Measurements from ENCODE around the gene ATP2C2.
"Not testable (repeated sequence)": the region's sequence is repeated elsewhere in the genome, so short reads cannot be mapped to it uniquely, and the experiment has no call there.

The ATP2C2 gene

DNA sequence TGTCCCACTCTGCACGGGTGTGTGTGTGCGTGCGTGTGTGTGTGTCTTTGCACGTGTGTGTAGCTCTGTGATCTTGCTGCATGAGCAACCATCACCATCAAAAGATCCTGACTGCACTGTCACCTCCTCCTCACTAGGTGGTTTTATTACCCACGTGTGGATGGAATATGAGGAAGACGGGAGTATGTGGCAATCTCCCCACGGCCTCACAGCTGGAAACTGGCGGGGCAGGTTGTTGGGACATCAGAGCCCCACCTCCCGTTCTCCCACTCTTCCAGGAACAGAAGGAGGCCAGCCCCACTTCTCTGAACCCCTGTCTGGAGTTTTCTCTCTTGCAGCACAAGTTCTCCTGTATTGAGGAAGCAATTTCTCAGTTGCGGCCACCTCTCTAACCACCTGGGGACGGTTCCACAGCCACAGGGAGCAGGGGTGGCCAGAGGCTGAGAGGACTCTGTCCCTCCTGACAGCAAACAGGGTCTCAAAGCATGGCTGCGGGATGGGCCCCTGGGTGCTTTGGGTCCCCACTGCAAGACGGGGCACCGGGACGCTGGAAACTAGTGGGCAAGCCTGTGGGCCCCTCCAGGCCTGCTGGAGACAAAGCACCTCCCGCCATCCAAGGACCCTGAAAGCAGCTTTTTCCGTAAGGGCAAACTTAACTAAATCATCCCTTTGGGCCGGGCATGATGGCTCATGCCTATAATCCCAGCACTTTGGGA, 27.9 kb upstream of the ATP2C2 start:
- H2AFZ ChIP-seq (ENCODE audit: low read length) = no peak overlapping the region
- H3K9ac ChIP-seq (ENCODE audit: low read length) = no peak overlapping the region
- no peaks in the 10 kb centered on the region for H3K9me2 ChIP-seq (ENCODE audit: low read depth, low read length)
- 0 out of 2 replicates have a peak, but pooled peaks cover 4% of the 10 kb centered on the region for H3K27me3 ChIP-seq (ENCODE audit: insufficient read depth, low read length)
- H3K27ac ChIP-seq (ENCODE audit: low read depth, low read length, poor library complexity, severe bottlenecking) = no peak overlapping the region
- H3K4me2 ChIP-seq (ENCODE audit: low read length) = no peak overlapping the region
- H3F3A ChIP-seq (ENCODE audit: insufficient read depth, low read length) = no peaks in the 10 kb centered on the region
- H3K79me2 ChIP-seq (ENCODE audit: insufficient read depth, low read length) = no peaks in the 10 kb centered on the region
- TF ChIP-seq, protein P1, sequence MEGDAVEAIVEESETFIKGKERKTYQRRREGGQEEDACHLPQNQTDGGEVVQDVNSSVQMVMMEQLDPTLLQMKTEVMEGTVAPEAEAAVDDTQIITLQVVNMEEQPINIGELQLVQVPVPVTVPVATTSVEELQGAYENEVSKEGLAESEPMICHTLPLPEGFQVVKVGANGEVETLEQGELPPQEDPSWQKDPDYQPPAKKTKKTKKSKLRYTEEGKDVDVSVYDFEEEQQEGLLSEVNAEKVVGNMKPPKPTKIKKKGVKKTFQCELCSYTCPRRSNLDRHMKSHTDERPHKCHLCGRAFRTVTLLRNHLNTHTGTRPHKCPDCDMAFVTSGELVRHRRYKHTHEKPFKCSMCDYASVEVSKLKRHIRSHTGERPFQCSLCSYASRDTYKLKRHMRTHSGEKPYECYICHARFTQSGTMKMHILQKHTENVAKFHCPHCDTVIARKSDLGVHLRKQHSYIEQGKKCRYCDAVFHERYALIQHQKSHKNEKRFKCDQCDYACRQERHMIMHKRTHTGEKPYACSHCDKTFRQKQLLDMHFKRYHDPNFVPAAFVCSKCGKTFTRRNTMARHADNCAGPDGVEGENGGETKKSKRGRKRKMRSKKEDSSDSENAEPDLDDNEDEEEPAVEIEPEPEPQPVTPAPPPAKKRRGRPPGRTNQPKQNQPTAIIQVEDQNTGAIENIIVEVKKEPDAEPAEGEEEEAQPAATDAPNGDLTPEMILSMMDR (IDR thresholded peaks at IDR 0.05; ENCODE audit: low read length) = no peak
- no peak for TF ChIP-seq EZH2 (IDR thresholded peaks at IDR 0.05; ENCODE audit: borderline replicate concordance, low read length)
- H3K36me3 ChIP-seq (ENCODE audit: insufficient read depth, low read length) = no peaks in the 10 kb centered on the region
- H4K20me1 ChIP-seq (ENCODE audit: insufficient read depth, low read length) = no peaks in the 10 kb centered on the region
- 0 out of 2 replicates have a peak, but pooled peaks cover 3% of the 10 kb centered on the region for H3K9me3 ChIP-seq (ENCODE audit: low read length)
- no peaks in the 10 kb centered on the region for H3K4me1 ChIP-seq (ENCODE audit: insufficient read depth, low read length, severe bottlenecking)
- H3K4me3 ChIP-seq (ENCODE audit: low read depth, low read length, poor library complexity, severe bottlenecking) = no peak overlapping the region

DNA sequence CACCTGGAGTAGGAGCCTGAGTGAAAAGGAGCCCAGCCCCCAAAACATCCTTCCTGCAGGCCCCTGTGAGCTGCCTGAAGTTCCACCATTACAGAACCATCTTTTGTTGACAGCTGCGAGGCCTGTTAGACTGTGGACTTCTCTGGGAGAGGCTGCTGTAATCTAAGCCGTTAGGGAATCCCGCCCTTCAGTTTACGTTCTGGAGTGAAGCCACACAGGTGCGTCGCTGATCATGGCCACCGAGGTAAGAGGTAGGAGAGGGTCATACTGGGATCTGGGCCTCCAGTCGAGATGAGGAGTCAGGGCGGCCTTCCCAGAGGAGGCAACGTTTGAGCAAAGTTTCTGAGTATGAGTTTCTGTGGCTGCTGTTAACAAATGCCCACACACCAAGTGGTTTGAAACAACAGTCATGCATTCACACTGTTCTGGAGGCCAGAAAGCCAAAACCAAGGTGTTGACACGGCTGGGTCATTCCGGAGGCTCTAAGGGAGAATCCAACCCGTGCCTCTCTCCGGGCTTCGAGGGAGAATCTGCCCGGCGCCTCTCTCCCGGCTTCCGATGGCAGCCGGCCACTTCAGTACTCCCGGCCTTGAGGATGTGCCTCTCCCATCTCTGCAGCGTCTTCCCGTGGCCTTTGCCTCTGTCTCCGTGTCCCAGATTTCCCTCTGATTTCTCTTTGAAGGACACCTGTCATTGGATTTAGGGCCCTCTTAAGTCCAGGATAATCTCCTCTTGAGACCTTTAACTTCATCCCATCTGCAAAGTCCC, 26.6 kb upstream of the ATP2C2 start:
- Histone ChIP-seq H4K20me1 (ENCODE audit: insufficient read depth, low read length) (no peaks in the 10 kb centered on the region), H3K36me3 (ENCODE audit: insufficient read depth, low read length) (no peaks in the 10 kb centered on the region), H3K9me2 (ENCODE audit: low read depth, low read length) (no peaks in the 10 kb centered on the region), H3K9me3 (ENCODE audit: low read length) (0 out of 2 replicates have a peak, but pooled peaks cover 3% of the 10 kb centered on the region), H3K27me3 (ENCODE audit: insufficient read depth, low read length) (0 out of 2 replicates have a peak, but pooled peaks cover 4% of the 10 kb centered on the region), H3K79me2 (ENCODE audit: insufficient read depth, low read length) (no peaks in the 10 kb centered on the region), H3K4me2 (ENCODE audit: low read length) (no peak overlapping the region), H3F3A (ENCODE audit: insufficient read depth, low read length) (no peaks in the 10 kb centered on the region), H3K27ac (ENCODE audit: low read depth, low read length, poor library complexity, severe bottlenecking) (no peak overlapping the region), H3K4me3 (ENCODE audit: low read depth, low read length, poor library complexity, severe bottlenecking) (no peak overlapping the region), H3K4me1 (ENCODE audit: insufficient read depth, low read length, severe bottlenecking) (no peaks in the 10 kb centered on the region), H3K9ac (ENCODE audit: low read length) (no peak overlapping the region), H2AFZ (ENCODE audit: low read length) (no peak overlapping the region)
- TF ChIP-seq, protein P1 (IDR thresholded peaks at IDR 0.05; ENCODE audit: low read length) = no peak
- no peak for TF ChIP-seq EZH2 (IDR thresholded peaks at IDR 0.05; ENCODE audit: borderline replicate concordance, low read length)

DNA sequence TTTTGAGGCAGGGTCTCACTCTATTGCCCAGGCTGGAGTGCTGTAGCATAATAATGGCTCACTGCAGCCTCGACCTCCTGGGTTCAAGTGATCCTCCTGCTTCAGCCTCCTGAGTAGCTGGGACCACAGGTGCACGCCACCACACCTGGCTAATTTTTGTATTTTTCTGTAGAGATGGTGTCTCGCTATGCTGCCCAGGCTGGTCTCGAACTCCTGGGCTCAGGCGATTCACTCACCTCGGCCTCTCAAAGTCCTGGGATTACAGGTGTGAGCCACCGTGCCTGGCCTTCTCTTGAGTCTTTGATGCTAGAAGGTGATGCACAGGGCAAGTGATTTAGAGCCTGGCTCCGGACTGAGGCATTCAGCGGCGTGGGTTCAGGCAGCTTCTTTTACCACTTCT, 24.5 kb upstream of the ATP2C2 start:
- not testable (repeated sequence) for H3K9ac ChIP-seq (ENCODE audit: low read length); H3K4me2 ChIP-seq (ENCODE audit: low read length); H3F3A ChIP-seq (ENCODE audit: insufficient read depth, low read length); H3K4me1 ChIP-seq (ENCODE audit: insufficient read depth, low read length, severe bottlenecking); H3K27ac ChIP-seq (ENCODE audit: low read depth, low read length, poor library complexity, severe bottlenecking); H3K4me3 ChIP-seq (ENCODE audit: low read depth, low read length, poor library complexity, severe bottlenecking); H3K9me3 ChIP-seq (ENCODE audit: low read length); H4K20me1 ChIP-seq (ENCODE audit: insufficient read depth, low read length); H3K36me3 ChIP-seq (ENCODE audit: insufficient read depth, low read length); H2AFZ ChIP-seq (ENCODE audit: low read length); H3K27me3 ChIP-seq (ENCODE audit: insufficient read depth, low read length); H3K9me2 ChIP-seq (ENCODE audit: low read depth, low read length); H3K79me2 ChIP-seq (ENCODE audit: insufficient read depth, low read length)

Data from OCI-LY1 (cell line).